GM23338 (cell line): ENCODE measurements around the gene HDAC9. TPM values are rescaled to one million over a fixed set of nuclear protein-coding genes. Genes with fewer than 3 reads are reported as not detected.

Experiments
- ATAC-seq: fragments of 200-7000 bp; cut with Tn5 transposase; 3 replicates; pipeline ENCODE4 v1.9.1; 2020
- DNase-seq: peaks from one replicate; pipeline ENCODE4 v3.0.0-alpha.2; 2015; ENCODE audit warnings: low spot score
- H2AFZ ChIP-seq: fragments of 200-600 bp; sonication (generic); 2 replicates; pipeline ENCODE4 v1.8.0; 2016; ENCODE audit warnings: antibody characterized with exemption, mild to moderate bottlenecking, moderate library complexity
- H3F3A ChIP-seq: fragments of 200-600 bp; sonication (generic); replicated peaks from 2 replicates; pipeline ENCODE4 v1.8.0; 2017; ENCODE audit warnings: antibody characterized with exemption, mixed run types, low read depth
- H3K27ac ChIP-seq: fragments of 200-600 bp; sonication (generic); 2 replicates; pipeline ENCODE4 v1.6.1; 2016; ENCODE audit warnings: low read depth
- H3K27me3 ChIP-seq: fragments of 200-600 bp; sonication (generic); 2 replicates; pipeline ENCODE4 v1.8.0; 2016; ENCODE audit warnings: mild to moderate bottlenecking, mixed run types, moderate library complexity; ENCODE audit not compliant: insufficient read depth
- H3K36me3 ChIP-seq: fragments of 200-600 bp; sonication (generic); 2 replicates; pipeline ENCODE4 v1.8.0; 2016; ENCODE audit warnings: mild to moderate bottlenecking; ENCODE audit not compliant: insufficient read depth
- H3K4me1 ChIP-seq: fragments of 200-600 bp; sonication (generic); 2 replicates; pipeline ENCODE4 v1.8.0; 2016; ENCODE audit warnings: mild to moderate bottlenecking, moderate library complexity; ENCODE audit not compliant: insufficient read depth
- H3K4me2 ChIP-seq: fragments of 200-600 bp; sonication (generic); 2 replicates; pipeline ENCODE4 v1.7.1; 2017; ENCODE audit warnings: mixed run types
- H3K4me3 ChIP-seq: fragments of 200-600 bp; sonication (generic); 2 replicates; pipeline ENCODE4 v1.6.1; 2016; ENCODE audit warnings: mixed run types
- H3K79me2 ChIP-seq: fragments of 200-600 bp; sonication (generic); replicated peaks from 2 replicates; pipeline ENCODE4 v1.8.0; 2017; ENCODE audit warnings: mild to moderate bottlenecking; ENCODE audit not compliant: insufficient read depth
- H3K9me2 ChIP-seq: fragments of 200-600 bp; sonication (generic); 2 replicates; pipeline ENCODE4 v1.8.0; 2017; ENCODE audit not compliant: insufficient read depth
- H4K20me1 ChIP-seq: fragments of 200-600 bp; sonication (generic); replicated peaks from 2 replicates; pipeline ENCODE4 v1.8.0; 2017; ENCODE audit warnings: mild to moderate bottlenecking; ENCODE audit not compliant: insufficient read depth
- H3K27ac Mint-ChIP-seq: 2 replicates; pipeline ENCODE4 v1.8.0; 2020; ENCODE audit warnings: inconsistent platforms, mild to moderate bottlenecking, moderate library complexity, mixed read lengths
- H3K27me3 Mint-ChIP-seq: 3 replicates; pipeline ENCODE4 v1.8.0; 2022; ENCODE audit warnings: low read depth, mild to moderate bottlenecking, moderate library complexity, mixed read lengths, inconsistent platforms; ENCODE audit not compliant: insufficient read depth, poor library complexity
- H3K36me3 Mint-ChIP-seq: 3 replicates; pipeline ENCODE4 v1.8.0; 2021; ENCODE audit warnings: low read depth, mild to moderate bottlenecking, inconsistent platforms, moderate library complexity, mixed read lengths
- H3K4me1 Mint-ChIP-seq: 3 replicates; pipeline ENCODE4 v1.8.0; 2020; ENCODE audit warnings: mild to moderate bottlenecking, inconsistent platforms, mixed read lengths
- H3K4me3 Mint-ChIP-seq: 3 replicates; pipeline ENCODE4 v1.8.0; 2021; ENCODE audit warnings: moderate library complexity, mild to moderate bottlenecking, inconsistent platforms, mixed read lengths
- H3K9me3 Mint-ChIP-seq: 3 replicates; pipeline ENCODE4 v1.8.0; 2020; ENCODE audit warnings: moderate library complexity, mild to moderate bottlenecking, inconsistent platforms, mixed read lengths
- EZH2 ChIP-seq: fragments of 200-600 bp; sonication (generic); IDR thresholded peaks from one replicate; pipeline ENCODE4 v1.8.0; 2017; ENCODE audit warnings: antibody characterized with exemption, mild to moderate bottlenecking, low read depth; ENCODE audit not compliant: unreplicated experiment
- EZH2phosphoT487 ChIP-seq: fragments of 200-600 bp; sonication (generic); IDR thresholded peaks from one replicate; pipeline ENCODE4 v1.8.1; 2018; ENCODE audit warnings: antibody characterized with exemption; ENCODE audit not compliant: unreplicated experiment
- JUNB ChIP-seq: IDR thresholded peaks from one replicate; pipeline ENCODE4 v1.6.1; 2016; ENCODE audit warnings: antibody characterized with exemption; ENCODE audit not compliant: unreplicated experiment
- NANOG ChIP-seq: IDR thresholded peaks from 2 replicates; pipeline ENCODE4 v1.6.1; 2016; ENCODE audit warnings: antibody characterized with exemption, borderline replicate concordance
- POLR2AphosphoS5 ChIP-seq: IDR thresholded peaks from 2 replicates; pipeline ENCODE4 v1.6.1; 2016; ENCODE audit warnings: antibody characterized with exemption, low read depth
- STAT1 ChIP-seq: IDR thresholded peaks from one replicate; pipeline ENCODE4 v1.6.1; 2016; ENCODE audit warnings: antibody characterized with exemption; ENCODE audit not compliant: unreplicated experiment
- ZNF114 ChIP-seq: fragments of 250-450 bp; sonication (Bioruptor Pico); IDR thresholded peaks from 2 replicates; pipeline ENCODE4 v1.5.0; 2020; ENCODE audit warnings: mild to moderate bottlenecking, moderate library complexity
- ZNF331 ChIP-seq: fragments of 250-450 bp; sonication (Bioruptor Pico); IDR thresholded peaks from 2 replicates; pipeline ENCODE4 v1.5.0; 2020; ENCODE audit warnings: low read depth, mild to moderate bottlenecking, moderate library complexity
- polyA plus RNA-seq: library from polyadenylated mRNA; unstranded; fragments of >200 nt; fragmentation: Nextera tagmentation; extraction: Ambion mirVana; gene quantifications from 2 replicates; pipeline ENCODE4 v1.2.1, GENCODE V29; 2016
- total RNA-seq: library from RNA; depleted of rRNA; stranded (reverse); fragments of >200 nt; shearing (Covaris generic); gene quantifications from 2 replicates; pipeline ENCODE4 v1.2.3, GENCODE V29; 2014
- TF ChIP-seq, protein P1 (sequence below), 2 experiments: fragments of 200-600 bp in 1 of 2; sonication (generic) in 1 of 2; conservative IDR thresholded peaks; 2 replicates each; pipeline versions ENCODE4 v1.5.1 to v1.6.1; 2016 to 2017; ENCODE audit warnings: antibody characterized with exemption in 2 of 2, low read depth in 2 of 2, mild to moderate bottlenecking in 2 of 2, moderate library complexity in 1 of 2
- TF ChIP-seq, protein P2 (sequence below): fragments of 250-450 bp; sonication (Bioruptor Pico); IDR thresholded peaks from 2 replicates; pipeline ENCODE4 v1.5.0; 2020; ENCODE audit warnings: mild to moderate bottlenecking, moderate library complexity
- TF ChIP-seq, protein P3 (sequence below): IDR thresholded peaks from 2 replicates; pipeline ENCODE4 v1.6.1; 2016; ENCODE audit warnings: antibody characterized with exemption
- TF ChIP-seq, protein P4 (sequence below): IDR thresholded peaks from one replicate; pipeline ENCODE4 v1.6.1; 2018; ENCODE audit warnings: antibody characterized with exemption; ENCODE audit not compliant: unreplicated experiment

The HDAC9 gene
- total and polyA plus RNA-seq, 2 experiments from 2014 or later = 8.3 to 18.5 TPM

DNA sequence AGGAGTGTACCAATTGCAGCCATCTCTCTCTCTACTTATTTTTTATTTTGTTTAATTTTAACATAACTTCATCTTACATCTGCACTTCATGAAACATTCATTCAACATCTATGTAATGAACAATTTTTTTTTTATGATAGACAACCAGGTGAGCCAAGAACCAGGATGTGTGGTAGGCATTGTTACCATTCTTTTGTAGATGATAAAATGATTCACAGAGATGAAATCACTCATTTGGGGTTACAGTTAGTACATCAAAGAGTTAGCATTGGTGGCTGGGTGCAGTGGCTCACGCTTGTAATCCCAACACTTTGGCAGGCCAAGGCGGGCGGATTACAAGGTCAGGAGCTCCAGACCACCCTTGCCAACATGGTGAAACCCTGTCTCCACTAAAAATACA lies 127.8 kb downstream of the HDAC9 start (continued):
- TF ChIP-seq, protein P1, sequence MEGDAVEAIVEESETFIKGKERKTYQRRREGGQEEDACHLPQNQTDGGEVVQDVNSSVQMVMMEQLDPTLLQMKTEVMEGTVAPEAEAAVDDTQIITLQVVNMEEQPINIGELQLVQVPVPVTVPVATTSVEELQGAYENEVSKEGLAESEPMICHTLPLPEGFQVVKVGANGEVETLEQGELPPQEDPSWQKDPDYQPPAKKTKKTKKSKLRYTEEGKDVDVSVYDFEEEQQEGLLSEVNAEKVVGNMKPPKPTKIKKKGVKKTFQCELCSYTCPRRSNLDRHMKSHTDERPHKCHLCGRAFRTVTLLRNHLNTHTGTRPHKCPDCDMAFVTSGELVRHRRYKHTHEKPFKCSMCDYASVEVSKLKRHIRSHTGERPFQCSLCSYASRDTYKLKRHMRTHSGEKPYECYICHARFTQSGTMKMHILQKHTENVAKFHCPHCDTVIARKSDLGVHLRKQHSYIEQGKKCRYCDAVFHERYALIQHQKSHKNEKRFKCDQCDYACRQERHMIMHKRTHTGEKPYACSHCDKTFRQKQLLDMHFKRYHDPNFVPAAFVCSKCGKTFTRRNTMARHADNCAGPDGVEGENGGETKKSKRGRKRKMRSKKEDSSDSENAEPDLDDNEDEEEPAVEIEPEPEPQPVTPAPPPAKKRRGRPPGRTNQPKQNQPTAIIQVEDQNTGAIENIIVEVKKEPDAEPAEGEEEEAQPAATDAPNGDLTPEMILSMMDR (conservative IDR thresholded peaks at IDR 0.05; ENCODE audit: low read depth in 2 of 2) = no peak
- no peak for TF ChIP-seq NANOG

DNA sequence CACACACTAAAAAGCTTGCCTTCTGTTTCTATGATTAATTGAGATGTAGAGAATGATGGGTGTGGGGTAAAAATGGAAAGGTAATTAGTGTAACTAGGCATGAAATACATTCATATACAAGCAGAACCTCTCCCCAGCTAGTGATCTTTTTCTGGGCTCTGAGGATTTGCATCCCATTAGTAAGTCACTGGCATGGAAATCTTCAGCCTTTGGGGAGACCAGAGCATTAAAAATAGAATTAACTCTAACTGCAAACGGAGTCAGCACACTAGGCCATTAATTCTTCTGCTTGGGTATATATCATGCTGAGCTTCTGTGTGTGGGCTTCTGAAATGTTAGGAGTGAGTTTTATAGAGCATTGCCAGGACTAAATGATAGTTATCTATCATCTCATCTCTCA lies 128.9 kb downstream of the HDAC9 start:
- H3K9me2 ChIP-seq = no peaks in the 10 kb centered on the region
- Mint-ChIP-seq H3K36me3 (no peaks in the 10 kb centered on the region), H3K27me3 (no peaks in the 10 kb centered on the region), H3K27ac (no peak overlapping the region), H3K4me3 (no peak overlapping the region), H3K9me3 (no peaks in the 10 kb centered on the region), H3K4me1 (peaks cover 5% of the 10 kb centered on the region; the same call in 1 of the 3 replicates)
- no peak overlapping the region for H2AFZ ChIP-seq
- H3F3A ChIP-seq = no peaks in the 10 kb centered on the region
- ATAC-seq (no peak), DNase-seq (no peak)
- H3K4me2 ChIP-seq = no peak overlapping the region
- no peaks in the 10 kb centered on the region for H3K36me3 ChIP-seq
- no peak overlapping the region for H3K4me3 ChIP-seq
- no peaks in the 10 kb centered on the region for H3K79me2 ChIP-seq
- no peaks in the 10 kb centered on the region for H3K4me1 ChIP-seq
- H4K20me1 ChIP-seq = no peaks in the 10 kb centered on the region
- no peaks in the 10 kb centered on the region for H3K27me3 ChIP-seq
- no peak overlapping the region for H3K27ac ChIP-seq
- TF ChIP-seq STAT1 = no peak
- no peak for TF ChIP-seq ZNF331 (CRISPR knock-in tag)
- no peak for TF ChIP-seq JUNB
- TF ChIP-seq NANOG = no peak
- TF ChIP-seq POLR2AphosphoS5 = no peak
- TF ChIP-seq ZNF114 (CRISPR knock-in tag) = no peak
- TF ChIP-seq, protein P2, sequence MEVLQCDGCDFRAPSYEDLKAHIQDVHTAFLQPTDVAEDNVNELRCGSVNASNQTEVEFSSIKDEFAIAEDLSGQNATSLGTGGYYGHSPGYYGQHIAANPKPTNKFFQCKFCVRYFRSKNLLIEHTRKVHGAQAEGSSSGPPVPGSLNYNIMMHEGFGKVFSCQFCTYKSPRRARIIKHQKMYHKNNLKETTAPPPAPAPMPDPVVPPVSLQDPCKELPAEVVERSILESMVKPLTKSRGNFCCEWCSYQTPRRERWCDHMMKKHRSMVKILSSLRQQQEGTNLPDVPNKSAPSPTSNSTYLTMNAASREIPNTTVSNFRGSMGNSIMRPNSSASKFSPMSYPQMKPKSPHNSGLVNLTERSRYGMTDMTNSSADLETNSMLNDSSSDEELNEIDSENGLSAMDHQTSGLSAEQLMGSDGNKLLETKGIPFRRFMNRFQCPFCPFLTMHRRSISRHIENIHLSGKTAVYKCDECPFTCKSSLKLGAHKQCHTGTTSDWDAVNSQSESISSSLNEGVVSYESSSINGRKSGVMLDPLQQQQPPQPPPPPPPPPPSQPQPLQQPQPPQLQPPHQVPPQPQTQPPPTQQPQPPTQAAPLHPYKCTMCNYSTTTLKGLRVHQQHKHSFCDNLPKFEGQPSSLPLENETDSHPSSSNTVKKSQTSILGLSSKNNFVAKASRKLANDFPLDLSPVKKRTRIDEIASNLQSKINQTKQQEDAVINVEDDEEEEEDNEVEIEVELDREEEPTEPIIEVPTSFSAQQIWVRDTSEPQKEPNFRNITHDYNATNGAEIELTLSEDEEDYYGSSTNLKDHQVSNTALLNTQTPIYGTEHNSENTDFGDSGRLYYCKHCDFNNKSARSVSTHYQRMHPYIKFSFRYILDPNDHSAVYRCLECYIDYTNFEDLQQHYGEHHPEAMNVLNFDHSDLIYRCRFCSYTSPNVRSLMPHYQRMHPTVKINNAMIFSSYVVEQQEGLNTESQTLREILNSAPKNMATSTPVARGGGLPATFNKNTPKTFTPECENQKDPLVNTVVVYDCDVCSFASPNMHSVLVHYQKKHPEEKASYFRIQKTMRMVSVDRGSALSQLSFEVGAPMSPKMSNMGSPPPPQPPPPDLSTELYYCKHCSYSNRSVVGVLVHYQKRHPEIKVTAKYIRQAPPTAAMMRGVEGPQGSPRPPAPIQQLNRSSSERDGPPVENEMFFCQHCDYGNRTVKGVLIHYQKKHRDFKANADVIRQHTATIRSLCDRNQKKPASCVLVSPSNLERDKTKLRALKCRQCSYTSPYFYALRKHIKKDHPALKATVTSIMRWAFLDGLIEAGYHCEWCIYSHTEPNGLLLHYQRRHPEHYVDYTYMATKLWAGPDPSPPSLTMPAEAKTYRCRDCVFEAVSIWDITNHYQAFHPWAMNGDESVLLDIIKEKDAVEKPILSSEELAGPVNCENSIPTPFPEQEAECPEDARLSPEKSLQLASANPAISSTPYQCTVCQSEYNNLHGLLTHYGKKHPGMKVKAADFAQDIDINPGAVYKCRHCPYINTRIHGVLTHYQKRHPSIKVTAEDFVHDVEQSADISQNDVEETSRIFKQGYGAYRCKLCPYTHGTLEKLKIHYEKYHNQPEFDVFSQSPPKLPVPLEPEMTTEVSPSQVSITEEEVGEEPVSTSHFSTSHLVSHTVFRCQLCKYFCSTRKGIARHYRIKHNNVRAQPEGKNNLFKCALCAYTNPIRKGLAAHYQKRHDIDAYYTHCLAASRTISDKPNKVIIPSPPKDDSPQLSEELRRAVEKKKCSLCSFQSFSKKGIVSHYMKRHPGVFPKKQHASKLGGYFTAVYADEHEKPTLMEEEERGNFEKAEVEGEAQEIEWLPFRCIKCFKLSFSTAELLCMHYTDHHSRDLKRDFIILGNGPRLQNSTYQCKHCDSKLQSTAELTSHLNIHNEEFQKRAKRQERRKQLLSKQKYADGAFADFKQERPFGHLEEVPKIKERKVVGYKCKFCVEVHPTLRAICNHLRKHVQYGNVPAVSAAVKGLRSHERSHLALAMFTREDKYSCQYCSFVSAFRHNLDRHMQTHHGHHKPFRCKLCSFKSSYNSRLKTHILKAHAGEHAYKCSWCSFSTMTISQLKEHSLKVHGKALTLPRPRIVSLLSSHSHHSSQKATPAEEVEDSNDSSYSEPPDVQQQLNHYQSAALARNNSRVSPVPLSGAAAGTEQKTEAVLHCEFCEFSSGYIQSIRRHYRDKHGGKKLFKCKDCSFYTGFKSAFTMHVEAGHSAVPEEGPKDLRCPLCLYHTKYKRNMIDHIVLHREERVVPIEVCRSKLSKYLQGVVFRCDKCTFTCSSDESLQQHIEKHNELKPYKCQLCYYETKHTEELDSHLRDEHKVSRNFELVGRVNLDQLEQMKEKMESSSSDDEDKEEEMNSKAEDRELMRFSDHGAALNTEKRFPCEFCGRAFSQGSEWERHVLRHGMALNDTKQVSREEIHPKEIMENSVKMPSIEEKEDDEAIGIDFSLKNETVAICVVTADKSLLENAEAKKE (CRISPR knock-in tag) = no peak
- no peak for TF ChIP-seq EZH2phosphoT487
- TF ChIP-seq, protein P3, sequence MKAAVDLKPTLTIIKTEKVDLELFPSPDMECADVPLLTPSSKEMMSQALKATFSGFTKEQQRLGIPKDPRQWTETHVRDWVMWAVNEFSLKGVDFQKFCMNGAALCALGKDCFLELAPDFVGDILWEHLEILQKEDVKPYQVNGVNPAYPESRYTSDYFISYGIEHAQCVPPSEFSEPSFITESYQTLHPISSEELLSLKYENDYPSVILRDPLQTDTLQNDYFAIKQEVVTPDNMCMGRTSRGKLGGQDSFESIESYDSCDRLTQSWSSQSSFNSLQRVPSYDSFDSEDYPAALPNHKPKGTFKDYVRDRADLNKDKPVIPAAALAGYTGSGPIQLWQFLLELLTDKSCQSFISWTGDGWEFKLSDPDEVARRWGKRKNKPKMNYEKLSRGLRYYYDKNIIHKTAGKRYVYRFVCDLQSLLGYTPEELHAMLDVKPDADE = no peak
- TF ChIP-seq, protein P4, sequence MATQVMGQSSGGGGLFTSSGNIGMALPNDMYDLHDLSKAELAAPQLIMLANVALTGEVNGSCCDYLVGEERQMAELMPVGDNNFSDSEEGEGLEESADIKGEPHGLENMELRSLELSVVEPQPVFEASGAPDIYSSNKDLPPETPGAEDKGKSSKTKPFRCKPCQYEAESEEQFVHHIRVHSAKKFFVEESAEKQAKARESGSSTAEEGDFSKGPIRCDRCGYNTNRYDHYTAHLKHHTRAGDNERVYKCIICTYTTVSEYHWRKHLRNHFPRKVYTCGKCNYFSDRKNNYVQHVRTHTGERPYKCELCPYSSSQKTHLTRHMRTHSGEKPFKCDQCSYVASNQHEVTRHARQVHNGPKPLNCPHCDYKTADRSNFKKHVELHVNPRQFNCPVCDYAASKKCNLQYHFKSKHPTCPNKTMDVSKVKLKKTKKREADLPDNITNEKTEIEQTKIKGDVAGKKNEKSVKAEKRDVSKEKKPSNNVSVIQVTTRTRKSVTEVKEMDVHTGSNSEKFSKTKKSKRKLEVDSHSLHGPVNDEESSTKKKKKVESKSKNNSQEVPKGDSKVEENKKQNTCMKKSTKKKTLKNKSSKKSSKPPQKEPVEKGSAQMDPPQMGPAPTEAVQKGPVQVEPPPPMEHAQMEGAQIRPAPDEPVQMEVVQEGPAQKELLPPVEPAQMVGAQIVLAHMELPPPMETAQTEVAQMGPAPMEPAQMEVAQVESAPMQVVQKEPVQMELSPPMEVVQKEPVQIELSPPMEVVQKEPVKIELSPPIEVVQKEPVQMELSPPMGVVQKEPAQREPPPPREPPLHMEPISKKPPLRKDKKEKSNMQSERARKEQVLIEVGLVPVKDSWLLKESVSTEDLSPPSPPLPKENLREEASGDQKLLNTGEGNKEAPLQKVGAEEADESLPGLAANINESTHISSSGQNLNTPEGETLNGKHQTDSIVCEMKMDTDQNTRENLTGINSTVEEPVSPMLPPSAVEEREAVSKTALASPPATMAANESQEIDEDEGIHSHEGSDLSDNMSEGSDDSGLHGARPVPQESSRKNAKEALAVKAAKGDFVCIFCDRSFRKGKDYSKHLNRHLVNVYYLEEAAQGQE = no peak
- TF ChIP-seq EZH2 = no peak
